HG03060 (cell line): Measurements from ENCODE around the gene FOSL2.

Experiments
- ATAC-seq: cut with Tn5 transposase; IDR thresholded peaks from one replicate; pipeline ENCODE4 v1.9.1; 2021; ENCODE audit warnings: low read depth, moderate number of reproducible peaks; ENCODE audit not compliant: unreplicated experiment

FOSL2 gene

GRCh38 chr2:28445448-28446258 lies 53.0 kb downstream of the FOSL2 start:
- ATAC-seq, result no peak

- no peak for ATAC-seq
These were observed 53.9 kb downstream of the FOSL2 start for GRCh38 chr2:28446531-28446930.

GRCh38 chr2:28447086-28447485 lies 54.4 kb downstream of the FOSL2 start:
- ATAC-seq, result no peak

- no peak for ATAC-seq
These were observed 55.5 kb downstream of the FOSL2 start for GRCh38 chr2:28447943-28448792.

- ATAC-seq, result no peak
These were observed 56.1 kb downstream of the FOSL2 start for GRCh38 chr2:28448793-28449100.

- ATAC-seq, result no peak
These were observed 56.4 kb downstream of the FOSL2 start for GRCh38 chr2:28449126-28449487.

- ATAC-seq, result no peak
These were observed 57.1 kb downstream of the FOSL2 start for GRCh38 chr2:28449488-28450395.

GRCh38 chr2:28450901-28451565 lies 58.4 kb downstream of the FOSL2 start:
- no peak for ATAC-seq

GRCh38 chr2:28451793-28452533 lies 59.3 kb downstream of the FOSL2 start:
- ATAC-seq, result no peak

GRCh38 chr2:28452534-28453081 lies 60.0 kb downstream of the FOSL2 start:
- no peak for ATAC-seq

GRCh38 chr2:28453396-28453795 lies 60.7 kb downstream of the FOSL2 start:
- no peak for ATAC-seq

- ATAC-seq, result no peak
These were observed 61.6 kb downstream of the FOSL2 start for GRCh38 chr2:28454016-28454930.

GRCh38 chr2:28457237-28457636 lies 64.6 kb downstream of the FOSL2 start:
- ATAC-seq, result no peak

GRCh38 chr2:28461056-28461455 lies 68.4 kb downstream of the FOSL2 start:
- no peak for ATAC-seq

GRCh38 chr2:28462122-28462521 lies 69.5 kb downstream of the FOSL2 start:
- ATAC-seq, result no peak

- no peak for ATAC-seq
These were observed 70.7 kb downstream of the FOSL2 start for GRCh38 chr2:28463211-28463816.

- no peak for ATAC-seq
These were observed 71.2 kb downstream of the FOSL2 start for GRCh38 chr2:28463893-28464292.
